LoVo (cell line): Measurements from ENCODE around the gene RNU6-9.
A peak's percentile ranks its signal among the peaks of the same experiment; 100 is the strongest.
"Not testable (repeated sequence)": the region's sequence is repeated elsewhere in the genome, so short reads cannot be mapped to it uniquely, and the experiment has no call there.

ENCODE experiments used
- DNase-seq: peaks from one replicate; pipeline ENCODE4 v3.0.0-alpha.2; 2016; ENCODE audit warnings: low spot score

RNU6-9 gene

GRCh38 chr19:861756-862580 is 31.3 kb upstream of the RNU6-9 start:
- DNase-seq = peak; percentile 18

- no peak for DNase-seq
These were observed 30.5 kb upstream of the RNU6-9 start for GRCh38 chr19:862581-863314.

GRCh38 chr19:863315-863620 is 30.0 kb upstream of the RNU6-9 start:
- DNase-seq = no peak

- DNase-seq = no peak
These were observed 26.4 kb upstream of the RNU6-9 start for GRCh38 chr19:866769-867300.

GRCh38 chr19:867301-867793 is 25.9 kb upstream of the RNU6-9 start:
- no peak for DNase-seq

- no peak for DNase-seq
These were observed 25.3 kb upstream of the RNU6-9 start for GRCh38 chr19:867855-868457.

GRCh38 chr19:868458-869244 is 24.6 kb upstream of the RNU6-9 start:
- no peak for DNase-seq

- DNase-seq = peak; percentile 27
These were observed 23.8 kb upstream of the RNU6-9 start for GRCh38 chr19:869245-870177.

GRCh38 chr19:870314-870713 is 23.0 kb upstream of the RNU6-9 start:
- no peak for DNase-seq

GRCh38 chr19:870963-871401 is 22.3 kb upstream of the RNU6-9 start:
- no peak for DNase-seq

GRCh38 chr19:871446-872265 is 21.6 kb upstream of the RNU6-9 start:
- DNase-seq = no peak

GRCh38 chr19:872266-872951 is 20.9 kb upstream of the RNU6-9 start:
- peak; percentile 36 for DNase-seq

- peak; percentile 19 for DNase-seq
These were observed 20.2 kb upstream of the RNU6-9 start for GRCh38 chr19:873084-873483.

- no peak for DNase-seq
These were observed 19.7 kb upstream of the RNU6-9 start for GRCh38 chr19:873561-874041.

GRCh38 chr19:875265-875879 is 17.9 kb upstream of the RNU6-9 start:
- DNase-seq = no peak

- DNase-seq = no peak
These were observed 17.2 kb upstream of the RNU6-9 start for GRCh38 chr19:876089-876488.

- DNase-seq = no peak
These were observed 16.4 kb upstream of the RNU6-9 start for GRCh38 chr19:876780-877314.

- DNase-seq = not testable (repeated sequence)
These were observed 15.2 kb upstream of the RNU6-9 start for GRCh38 chr19:877992-878660.
